BLaER1 (cell line): ENCODE data around the gene CNN3.

Experiments
- H3K27ac ChIP-seq: shearing (Covaris generic); formaldehyde crosslinking; 2 replicates; pipeline ENCODE4 v1.8.1; 2022
- H3K27me3 ChIP-seq: shearing (Covaris generic); formaldehyde crosslinking; 2 replicates; pipeline ENCODE4 v1.8.1; 2022
- H3K36me3 ChIP-seq: shearing (Covaris generic); formaldehyde crosslinking; 2 replicates; pipeline ENCODE4 v1.8.1; 2022
- H3K4me1 ChIP-seq: shearing (Covaris generic); formaldehyde crosslinking; 2 replicates; pipeline ENCODE4 v1.8.1; 2022
- H3K4me2 ChIP-seq: shearing (Covaris generic); formaldehyde crosslinking; 2 replicates; pipeline ENCODE4 v1.8.1; 2022
- H3K4me3 ChIP-seq: shearing (Covaris generic); formaldehyde crosslinking; 2 replicates; pipeline ENCODE4 v1.8.1; 2022
- H3K9ac ChIP-seq: shearing (Covaris generic); formaldehyde crosslinking; 2 replicates; pipeline ENCODE4 v1.8.1; 2022
- H3K9me3 ChIP-seq: shearing (Covaris generic); formaldehyde crosslinking; 2 replicates; pipeline ENCODE4 v1.8.1; 2022
- H4K20me1 ChIP-seq: shearing (Covaris generic); formaldehyde crosslinking; 2 replicates; pipeline ENCODE4 v1.8.1; 2022
- Cebpa-rat ChIP-seq: shearing (Covaris generic); IDR thresholded peaks from 2 replicates; pipeline ENCODE4 v1.8.1; 2022

CNN3 gene

GRCh38 chr1:94908965-94909364 is 17.9 kb downstream of the CNN3 start:
- H3K27me3 ChIP-seq = no peaks in the 10 kb centered on the region
- no peak overlapping the region for H3K4me2 ChIP-seq
- no peaks in the 10 kb centered on the region for H3K4me1 ChIP-seq
- no peak overlapping the region for H3K27ac ChIP-seq
- peaks cover 15% of the 10 kb centered on the region; the same call in 1 of the 2 replicates for H3K36me3 ChIP-seq
- H3K9ac ChIP-seq = no peak overlapping the region
- no peaks in the 10 kb centered on the region for H3K9me3 ChIP-seq
- no peak for TF ChIP-seq Cebpa-rat
- no peak overlapping the region for H3K4me3 ChIP-seq
- H4K20me1 ChIP-seq = peaks cover 27% of the 10 kb centered on the region; the same call in 1 of the 2 replicates

GRCh38 chr1:94908190-94908589 is 18.7 kb downstream of the CNN3 start:
- no peak overlapping the region for H3K9ac ChIP-seq
- H3K9me3 ChIP-seq = no peaks in the 10 kb centered on the region
- peaks cover 27% of the 10 kb centered on the region; the same call in 1 of the 2 replicates for H4K20me1 ChIP-seq
- H3K4me3 ChIP-seq = no peak overlapping the region
- no peak overlapping the region for H3K4me2 ChIP-seq
- H3K27ac ChIP-seq = no peak overlapping the region
- no peaks in the 10 kb centered on the region for H3K27me3 ChIP-seq
- no peak for TF ChIP-seq Cebpa-rat
- H3K4me1 ChIP-seq = no peaks in the 10 kb centered on the region
- peaks cover 17% of the 10 kb centered on the region; the same call in 1 of the 2 replicates for H3K36me3 ChIP-seq

- Histone ChIP-seq H3K27ac (no peak overlapping the region), H3K4me1 (no peaks in the 10 kb centered on the region), H3K4me3 (no peak overlapping the region), H4K20me1 (peaks cover 24% of the 10 kb centered on the region; the same call in 1 of the 2 replicates), H3K9ac (no peak overlapping the region), H3K4me2 (no peak overlapping the region), H3K36me3 (peaks cover 20% of the 10 kb centered on the region; the same call in 1 of the 2 replicates), H3K9me3 (no peaks in the 10 kb centered on the region), H3K27me3 (no peaks in the 10 kb centered on the region)
- TF ChIP-seq Cebpa-rat = no peak
Measured at GRCh38 chr1:94907136-94907535, 19.8 kb downstream of the CNN3 start.

- Histone ChIP-seq H3K36me3 (peaks cover 28% of the 10 kb centered on the region), H3K4me3 (no peak overlapping the region), H3K27me3 (no peaks in the 10 kb centered on the region), H3K9ac (no peak overlapping the region), H3K4me2 (no peak overlapping the region), H3K9me3 (no peaks in the 10 kb centered on the region), H3K4me1 (no peaks in the 10 kb centered on the region), H4K20me1 (peaks cover 16% of the 10 kb centered on the region; the same call in 1 of the 2 replicates), H3K27ac (no peak overlapping the region)
- TF ChIP-seq Cebpa-rat = no peak
Measured at GRCh38 chr1:94906382-94906781, 20.5 kb downstream of the CNN3 start.

- Histone ChIP-seq H3K36me3 (peaks cover 31% of the 10 kb centered on the region), H3K9ac (no peak overlapping the region), H3K4me2 (no peak overlapping the region), H3K27me3 (no peaks in the 10 kb centered on the region), H3K27ac (no peak overlapping the region), H4K20me1 (0 out of 2 replicates have a peak, but pooled peaks cover 11% of the 10 kb centered on the region), H3K9me3 (no peaks in the 10 kb centered on the region), H3K4me1 (no peaks in the 10 kb centered on the region), H3K4me3 (no peak overlapping the region)
- TF ChIP-seq Cebpa-rat = no peak
Measured at GRCh38 chr1:94905207-94905606, 21.7 kb downstream of the CNN3 start.

GRCh38 chr1:94903280-94904009 is 23.5 kb downstream of the CNN3 start:
- Histone ChIP-seq H3K36me3 (peaks cover 35% of the 10 kb centered on the region), H3K4me1 (no peaks in the 10 kb centered on the region), H3K9me3 (no peaks in the 10 kb centered on the region), H4K20me1 (0 out of 2 replicates have a peak, but pooled peaks cover 11% of the 10 kb centered on the region), H3K27ac (no peak overlapping the region), H3K4me3 (no peak overlapping the region), H3K27me3 (no peaks in the 10 kb centered on the region), H3K4me2 (no peak overlapping the region), H3K9ac (no peak overlapping the region)
- TF ChIP-seq Cebpa-rat = no peak

- Histone ChIP-seq H3K4me1 (no peaks in the 10 kb centered on the region), H3K27ac (no peak overlapping the region), H3K36me3 (peaks cover 44% of the 10 kb centered on the region), H3K9ac (no peak overlapping the region), H3K9me3 (no peaks in the 10 kb centered on the region), H3K4me2 (no peak overlapping the region), H3K27me3 (no peaks in the 10 kb centered on the region), H3K4me3 (no peak overlapping the region), H4K20me1 (0 out of 2 replicates have a peak, but pooled peaks cover 11% of the 10 kb centered on the region)
- no peak for TF ChIP-seq Cebpa-rat
Measured at GRCh38 chr1:94901841-94902240, 25.1 kb downstream of the CNN3 start.

GRCh38 chr1:94899756-94900155 is 27.2 kb downstream of the CNN3 start:
- Histone ChIP-seq H3K9me3 (no peaks in the 10 kb centered on the region), H4K20me1 (0 out of 2 replicates have a peak, but pooled peaks cover 5% of the 10 kb centered on the region), H3K4me2 (no peak overlapping the region), H3K9ac (no peak overlapping the region), H3K4me1 (no peaks in the 10 kb centered on the region), H3K27me3 (no peaks in the 10 kb centered on the region), H3K36me3 (peaks cover 62% of the 10 kb centered on the region), H3K27ac (no peak overlapping the region), H3K4me3 (no peak overlapping the region)
- TF ChIP-seq Cebpa-rat = no peak

GRCh38 chr1:94898491-94899385 is 28.2 kb downstream of the CNN3 start:
- no peaks in the 10 kb centered on the region for H3K27me3 ChIP-seq
- no peak overlapping the region for H3K27ac ChIP-seq
- H4K20me1 ChIP-seq = no peaks in the 10 kb centered on the region
- no peak overlapping the region for H3K4me2 ChIP-seq
- no peaks in the 10 kb centered on the region for H3K4me1 ChIP-seq
- no peak overlapping the region for H3K4me3 ChIP-seq
- H3K9me3 ChIP-seq = no peaks in the 10 kb centered on the region
- no peak for TF ChIP-seq Cebpa-rat
- peaks cover 66% of the 10 kb centered on the region for H3K36me3 ChIP-seq
- no peak overlapping the region for H3K9ac ChIP-seq

- H3K27ac ChIP-seq = no peak overlapping the region
- TF ChIP-seq Cebpa-rat = no peak
- no peaks in the 10 kb centered on the region for H3K27me3 ChIP-seq
- H3K9ac ChIP-seq = no peak overlapping the region
- no peaks in the 10 kb centered on the region for H4K20me1 ChIP-seq
- no peak overlapping the region for H3K4me3 ChIP-seq
- peaks cover 48% of the 10 kb centered on the region for H3K36me3 ChIP-seq
- H3K4me1 ChIP-seq = no peaks in the 10 kb centered on the region
- H3K9me3 ChIP-seq = no peaks in the 10 kb centered on the region
- no peak overlapping the region for H3K4me2 ChIP-seq
Measured at GRCh38 chr1:94895518-94895917, 31.4 kb downstream of the CNN3 start.
